ENCODE results near the gene KRTAP19-2. TPM values are rescaled to one million over a fixed set of nuclear protein-coding genes. Genes with fewer than 3 reads are reported as not detected.
"Not testable (repeated sequence)": the region's sequence is repeated elsewhere in the genome, so short reads cannot be mapped to it uniquely, and the experiment has no call there.

Gene KRTAP19-2, protein sequence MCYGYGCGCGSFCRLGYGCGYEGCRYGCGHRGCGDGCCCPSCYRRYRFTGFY
- total RNA-seq (not detected), polyA plus RNA-seq (not detected)

DNA sequence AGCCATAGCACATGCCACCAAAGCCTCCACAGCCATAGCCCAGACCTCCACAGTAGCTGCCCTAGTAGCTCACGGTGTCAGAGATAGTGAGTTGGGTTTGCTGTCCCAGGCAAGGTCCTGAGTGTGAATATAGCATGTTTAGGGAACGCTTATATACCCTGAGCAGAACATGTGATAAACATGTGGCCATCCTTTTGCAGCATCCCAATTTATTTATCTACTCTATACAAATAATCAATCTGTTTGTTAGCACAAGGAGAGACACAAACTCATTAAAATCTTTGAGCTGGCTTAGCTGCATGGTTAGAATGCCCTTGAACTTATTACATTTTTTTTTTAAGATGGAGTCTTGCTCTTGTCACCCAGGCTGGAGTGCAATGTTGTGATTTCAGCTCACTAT is at the start of gene KRTAP19-2:
KRTAP19-2 (minus strand) TSS at position 101 of the 400 bp plus-strand sequence; CDS start at position 13, 88 bp downstream.
- Mint-ChIP-seq H3K27ac (no peak within 1 kb of the TSS), H3K4me1 (no peaks in the 10 kb centered on the region), H3K27me3 (no peaks in the 10 kb centered on the region), H3K4me3 (no peak within 1 kb of the TSS), H3K9me3 (peaks cover 0 to 6% (median 4%) of the 10 kb centered on the region in 5 donors), H3K36me3 (no peaks in the 10 kb centered on the region)
- Histone ChIP-seq H3K9me3 (ENCODE audit: low read length) (no peaks in the 10 kb centered on the region), H3K36me3 (ENCODE audit: insufficient read depth, low read length) (no peaks in the 10 kb centered on the region), H3K27ac (ENCODE audit: low read depth, low read length) (no peak within 1 kb of the TSS), H3K4me3 (ENCODE audit: low read length) (no peak within 1 kb of the TSS), H3K4me1 (ENCODE audit: insufficient read depth, low read length) (no peaks in the 10 kb centered on the region), H3K27me3 (ENCODE audit: insufficient read depth, low read length, poor library complexity, severe bottlenecking) (no peaks in the 10 kb centered on the region)
- POLR2A ChIA-PET, result no interaction called here
- CTCF ChIA-PET, result no interaction called here
- no peak for DNase-seq

DNA sequence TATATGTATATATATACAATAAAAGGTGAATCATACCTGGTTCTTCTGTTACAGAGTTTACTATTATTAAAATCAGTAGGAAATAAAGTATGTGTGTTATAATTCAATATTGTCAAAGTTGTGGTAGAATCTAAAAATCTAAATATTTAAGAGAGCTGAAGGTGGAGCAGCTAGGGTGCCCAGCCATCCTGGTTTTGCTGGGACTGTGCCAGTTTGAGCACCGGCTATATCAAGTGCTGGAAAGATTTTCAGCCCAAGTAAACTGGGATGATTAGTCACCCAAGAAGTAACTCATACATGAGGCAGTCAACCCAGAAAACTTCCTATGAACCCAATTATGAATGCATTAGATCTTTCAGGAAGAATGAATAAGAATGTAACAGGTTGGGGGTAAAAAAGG is 31.6 kb upstream of the KRTAP19-2 start:
- H3K36me3 ChIP-seq (ENCODE audit: insufficient read depth, low read length), result no peaks in the 10 kb centered on the region
- no peaks in the 10 kb centered on the region for H3K27me3 ChIP-seq (ENCODE audit: insufficient read depth, low read length, poor library complexity, severe bottlenecking)
- ChIA-PET POLR2A (no interaction called here), CTCF (no interaction called here)
- H3K27ac ChIP-seq (ENCODE audit: low read depth, low read length), result no peak overlapping the region
- no peak overlapping the region for H3K4me3 ChIP-seq (ENCODE audit: low read length)
- Mint-ChIP-seq H3K27ac (no peak overlapping the region), H3K27me3 (peaks cover 0 to 1% of the 10 kb centered on the region in 2 donors), H3K36me3 (no peaks in the 10 kb centered on the region), H3K4me1 (no peaks in the 10 kb centered on the region), H3K4me3 (no peak overlapping the region), H3K9me3 (peaks cover 0 to 2% (median 0%) of the 10 kb centered on the region in 5 donors)
- H3K9me3 ChIP-seq (ENCODE audit: low read length), result no peaks in the 10 kb centered on the region
- no peak for DNase-seq
- H3K4me1 ChIP-seq (ENCODE audit: insufficient read depth, low read length), result no peaks in the 10 kb centered on the region

DNA sequence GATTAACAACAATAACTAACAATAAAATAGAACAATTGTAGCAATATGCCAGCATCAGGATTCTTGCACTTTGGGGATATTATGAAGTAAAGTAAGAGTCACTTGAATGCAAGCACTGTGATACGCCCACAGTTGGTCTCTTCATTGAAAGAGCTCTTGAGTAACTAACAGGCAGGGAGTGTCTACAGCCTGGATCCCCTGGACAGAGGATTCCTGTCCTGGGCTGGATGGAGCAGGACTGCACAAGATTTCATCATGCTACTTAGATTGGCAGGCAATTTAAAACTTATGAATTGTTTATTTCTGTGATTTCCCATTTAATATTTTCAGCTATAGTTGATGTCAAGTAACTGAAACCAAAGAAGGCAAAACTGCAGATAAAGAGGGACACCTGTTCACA is 28.4 kb upstream of the KRTAP19-2 start:
- no peak overlapping the region for H3K4me3 ChIP-seq (ENCODE audit: low read length)
- peaks cover 0 to 2% (median 0%) of the 10 kb centered on the region in 5 donors for H3K9me3 Mint-ChIP-seq
- DNase-seq, result no peak
- H3K4me1 ChIP-seq (ENCODE audit: insufficient read depth, low read length), result no peaks in the 10 kb centered on the region
- H3K27ac ChIP-seq (ENCODE audit: low read depth, low read length), result no peak overlapping the region
- ChIA-PET CTCF (no interaction called here), POLR2A (no interaction called here)
- H3K27ac Mint-ChIP-seq, result no peak overlapping the region
- no peaks in the 10 kb centered on the region for H3K27me3 ChIP-seq (ENCODE audit: insufficient read depth, low read length, poor library complexity, severe bottlenecking)
- no peaks in the 10 kb centered on the region for H3K36me3 ChIP-seq (ENCODE audit: insufficient read depth, low read length)
- no peak overlapping the region for H3K4me3 Mint-ChIP-seq
- H3K4me1 Mint-ChIP-seq, result no peaks in the 10 kb centered on the region
- no peaks in the 10 kb centered on the region for H3K36me3 Mint-ChIP-seq
- no peaks in the 10 kb centered on the region for H3K9me3 ChIP-seq (ENCODE audit: low read length)
- peaks cover 0 to 1% of the 10 kb centered on the region in 2 donors for H3K27me3 Mint-ChIP-seq

DNA sequence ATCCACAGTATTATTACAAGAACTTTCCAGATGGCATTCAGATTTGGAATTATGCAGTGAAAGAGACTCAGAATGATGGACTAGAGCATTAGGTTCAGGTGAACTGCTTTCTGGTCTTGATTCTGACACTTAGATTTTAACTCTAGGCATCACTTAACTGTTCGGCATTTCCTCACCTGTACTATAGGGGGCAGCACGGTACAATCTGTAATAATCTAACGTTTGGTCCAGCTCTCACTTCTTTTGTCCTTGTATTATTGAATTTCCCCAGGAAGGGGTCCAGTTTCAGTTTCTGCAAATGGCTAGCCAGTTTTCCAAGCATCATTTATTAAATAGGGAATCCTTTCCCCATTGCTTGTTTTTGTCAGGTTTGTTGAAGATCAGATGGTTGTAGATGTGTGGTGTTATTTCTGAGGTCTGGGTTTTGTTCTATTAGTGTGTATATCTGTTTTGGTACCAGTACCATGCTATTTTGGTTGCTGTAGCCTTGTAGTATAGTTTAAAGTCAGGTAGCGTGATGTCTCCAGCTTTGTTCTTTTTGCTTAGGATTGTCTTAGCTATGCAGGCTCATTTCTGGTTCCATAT is 18.5 kb upstream of the KRTAP19-2 start:
- H3K27me3 ChIP-seq (ENCODE audit: insufficient read depth, low read length, poor library complexity, severe bottlenecking); H3K27ac Mint-ChIP-seq; H3K4me3 Mint-ChIP-seq; H3K36me3 Mint-ChIP-seq; H3K4me1 Mint-ChIP-seq; H3K27me3 Mint-ChIP-seq; DNase-seq; H3K36me3 ChIP-seq (ENCODE audit: insufficient read depth, low read length); H3K4me3 ChIP-seq (ENCODE audit: low read length); H3K4me1 ChIP-seq (ENCODE audit: insufficient read depth, low read length); POLR2A ChIA-PET; H3K9me3 Mint-ChIP-seq; H3K9me3 ChIP-seq (ENCODE audit: low read length); H3K27ac ChIP-seq (ENCODE audit: low read depth, low read length): not testable (repeated sequence)
- CTCF ChIA-PET, result interaction anchor here (0.6 kb wide), 1 partner anchor 300 kb away, joined by 3 read pairs; no protein-coding TSS in a partner anchor

DNA sequence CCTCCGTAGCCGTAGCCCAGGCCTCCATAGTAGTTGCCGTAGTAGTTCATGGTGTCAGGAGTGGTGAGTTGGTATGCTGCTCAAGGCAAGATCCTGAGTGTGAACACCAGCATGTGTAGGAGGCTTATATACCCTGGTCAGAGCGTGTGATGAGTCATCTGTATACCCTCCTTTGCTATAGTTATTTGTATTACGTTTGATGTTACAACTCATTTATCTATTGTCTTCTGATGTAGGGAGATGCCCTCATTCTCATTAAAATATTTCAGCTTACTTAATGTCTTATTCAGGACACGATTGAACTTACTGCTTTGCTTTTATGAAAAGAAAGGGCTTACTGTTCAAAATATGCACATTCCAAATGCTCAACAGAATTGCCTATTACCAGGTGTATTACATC is 14.8 kb upstream of the KRTAP19-2 start, which contains the start of gene KRTAP19-5:
KRTAP19-5 (minus strand) TSS at position 101 of the 400 bp plus-strand sequence; CDS start at position 50, 51 bp downstream.
- Mint-ChIP-seq H3K36me3 (no peaks in the 10 kb centered on the region), H3K4me3 (no peak within 1 kb of the TSS), H3K4me1 (no peaks in the 10 kb centered on the region), H3K27ac (no peak within 1 kb of the TSS), H3K27me3 (no peaks in the 10 kb centered on the region), H3K9me3 (peaks cover 0 to 2% (median 0%) of the 10 kb centered on the region in 5 donors)
- Histone ChIP-seq H3K4me3 (ENCODE audit: low read length) (no peak within 1 kb of the TSS), H3K36me3 (ENCODE audit: insufficient read depth, low read length) (no peaks in the 10 kb centered on the region), H3K27ac (ENCODE audit: low read depth, low read length) (no peak within 1 kb of the TSS), H3K27me3 (ENCODE audit: insufficient read depth, low read length, poor library complexity, severe bottlenecking) (no peaks in the 10 kb centered on the region), H3K4me1 (ENCODE audit: insufficient read depth, low read length) (no peaks in the 10 kb centered on the region), H3K9me3 (ENCODE audit: low read length) (no peaks in the 10 kb centered on the region)
- CTCF ChIA-PET, result no interaction called here
- POLR2A ChIA-PET, result no interaction called here
- DNase-seq, result no peak

DNA sequence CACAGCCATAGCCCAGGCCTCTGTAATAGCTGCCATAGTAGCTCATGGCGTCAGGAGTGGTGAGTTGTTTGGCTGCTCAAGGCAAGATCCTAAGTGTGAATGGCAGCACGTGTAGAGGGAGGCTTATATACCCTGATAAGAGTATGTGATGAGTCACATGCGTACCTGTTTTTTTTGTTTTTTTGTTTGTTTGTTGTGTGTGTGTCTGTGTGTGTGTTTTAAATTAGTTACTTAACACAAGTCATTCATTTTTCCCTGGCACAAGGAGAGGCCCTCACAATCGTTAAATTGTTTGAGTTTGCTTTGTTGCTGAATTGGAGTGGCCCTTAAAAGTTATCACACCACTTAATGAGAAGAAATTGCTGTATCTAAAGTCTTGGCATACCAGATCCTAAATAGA is 9.8 kb upstream of the KRTAP19-2 start, which contains the start of gene KRTAP19-4:
KRTAP19-4 (minus strand) TSS at position 101 of the 400 bp plus-strand sequence; CDS start at position 46, 55 bp downstream.
- Mint-ChIP-seq H3K4me3 (no peak within 1 kb of the TSS), H3K36me3 (no peaks in the 10 kb centered on the region), H3K27ac (no peak within 1 kb of the TSS), H3K4me1 (no peaks in the 10 kb centered on the region), H3K27me3 (no peaks in the 10 kb centered on the region), H3K9me3 (peaks cover 0 to 2% (median 0%) of the 10 kb centered on the region in 5 donors)
- ChIA-PET CTCF (no interaction called here), POLR2A (no interaction called here)
- no peak within 1 kb of the TSS for H3K4me3 ChIP-seq (ENCODE audit: low read length)
- no peak within 1 kb of the TSS for H3K27ac ChIP-seq (ENCODE audit: low read depth, low read length)
- H3K4me1 ChIP-seq (ENCODE audit: insufficient read depth, low read length), result no peaks in the 10 kb centered on the region
- no peaks in the 10 kb centered on the region for H3K27me3 ChIP-seq (ENCODE audit: insufficient read depth, low read length, poor library complexity, severe bottlenecking)
- no peak for DNase-seq
- no peaks in the 10 kb centered on the region for H3K9me3 ChIP-seq (ENCODE audit: low read length)
- no peaks in the 10 kb centered on the region for H3K36me3 ChIP-seq (ENCODE audit: insufficient read depth, low read length)

DNA sequence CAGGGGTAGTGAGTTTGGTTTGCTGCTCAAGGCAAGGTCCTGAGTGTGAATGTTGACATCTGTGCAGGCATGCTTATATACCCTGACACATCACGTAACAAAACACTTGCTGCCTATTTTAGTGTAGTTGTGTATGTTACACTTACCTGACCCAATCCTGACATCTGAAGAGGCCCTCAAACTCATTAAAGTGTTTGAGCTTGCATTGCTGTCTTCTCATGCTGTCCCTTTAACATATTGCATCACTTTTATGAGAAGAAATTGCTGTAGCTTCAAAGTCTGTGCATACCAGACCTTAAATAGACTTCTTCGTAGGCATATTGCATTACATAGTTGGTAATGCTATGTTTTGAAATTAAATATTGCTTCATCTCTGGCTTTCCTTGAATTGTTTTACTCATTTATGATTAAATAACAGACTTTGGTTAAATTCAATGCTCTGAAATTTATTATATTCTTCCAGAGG is 4.8 kb upstream of the KRTAP19-2 start, which contains the start of gene KRTAP19-3:
KRTAP19-3 (minus strand) TSS at position 51 of the 466 bp plus-strand sequence. CDS start 56 bp downstream, outside the sequence.
- Mint-ChIP-seq H3K9me3 (peaks cover 0 to 4% (median 2%) of the 10 kb centered on the region in 5 donors), H3K4me3 (no peak within 1 kb of the TSS), H3K27ac (no peak within 1 kb of the TSS), H3K27me3 (no peaks in the 10 kb centered on the region), H3K36me3 (no peaks in the 10 kb centered on the region), H3K4me1 (no peaks in the 10 kb centered on the region)
- CTCF ChIA-PET, result no interaction called here
- Histone ChIP-seq H3K4me1 (ENCODE audit: insufficient read depth, low read length) (no peaks in the 10 kb centered on the region), H3K36me3 (ENCODE audit: insufficient read depth, low read length) (no peaks in the 10 kb centered on the region), H3K9me3 (ENCODE audit: low read length) (no peaks in the 10 kb centered on the region), H3K4me3 (ENCODE audit: low read length) (no peak within 1 kb of the TSS), H3K27ac (ENCODE audit: low read depth, low read length) (no peak within 1 kb of the TSS), H3K27me3 (ENCODE audit: insufficient read depth, low read length, poor library complexity, severe bottlenecking) (no peaks in the 10 kb centered on the region)
- DNase-seq, result no peak
- POLR2A ChIA-PET, result no interaction called here

DNA sequence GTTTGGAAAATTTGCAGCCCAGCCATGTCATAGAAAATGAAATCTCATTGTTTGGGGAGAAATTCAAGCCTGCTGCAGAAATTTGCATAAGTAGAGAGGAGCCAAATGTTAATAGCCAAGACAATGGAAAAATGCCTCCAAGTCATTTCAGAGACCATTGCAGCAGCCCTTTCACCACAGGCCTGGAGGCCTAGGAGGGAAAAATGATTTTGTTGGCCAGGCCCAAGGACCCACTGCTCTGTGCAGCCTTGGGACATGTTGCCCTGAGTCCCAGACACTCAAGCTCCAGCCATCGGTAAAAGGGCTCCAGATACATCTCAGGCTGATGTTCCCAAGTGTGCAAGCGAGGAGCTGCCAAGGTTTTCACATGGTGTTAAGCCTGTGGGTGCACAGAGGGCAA is 1.1 kb downstream of the KRTAP19-2 start:
- POLR2A ChIA-PET, result no interaction called here
- H3K4me3 Mint-ChIP-seq, result no peak overlapping the region
- CTCF ChIA-PET, result no interaction called here
- H3K27ac Mint-ChIP-seq, result no peak overlapping the region
- Histone ChIP-seq H3K9me3 (ENCODE audit: low read length) (no peaks in the 10 kb centered on the region), H3K27me3 (ENCODE audit: insufficient read depth, low read length, poor library complexity, severe bottlenecking) (no peaks in the 10 kb centered on the region), H3K36me3 (ENCODE audit: insufficient read depth, low read length) (no peaks in the 10 kb centered on the region), H3K4me3 (ENCODE audit: low read length) (no peak overlapping the region), H3K4me1 (ENCODE audit: insufficient read depth, low read length) (no peaks in the 10 kb centered on the region), H3K27ac (ENCODE audit: low read depth, low read length) (no peak overlapping the region)
- no peaks in the 10 kb centered on the region for H3K36me3 Mint-ChIP-seq
- H3K9me3 Mint-ChIP-seq, result peaks cover 0 to 6% (median 4%) of the 10 kb centered on the region in 5 donors
- H3K27me3 Mint-ChIP-seq, result no peaks in the 10 kb centered on the region
- no peak for DNase-seq
- no peaks in the 10 kb centered on the region for H3K4me1 Mint-ChIP-seq
